Cerebellar cortex (tissue), 1 donor: Measurements from ENCODE around the gene KLHL36.

Experiments used
- DNase-seq: peaks from one replicate; pipeline ENCODE4 v3.0.0-alpha.2; 2015; ENCODE audit warnings: low spot score

The KLHL36 gene

DNA sequence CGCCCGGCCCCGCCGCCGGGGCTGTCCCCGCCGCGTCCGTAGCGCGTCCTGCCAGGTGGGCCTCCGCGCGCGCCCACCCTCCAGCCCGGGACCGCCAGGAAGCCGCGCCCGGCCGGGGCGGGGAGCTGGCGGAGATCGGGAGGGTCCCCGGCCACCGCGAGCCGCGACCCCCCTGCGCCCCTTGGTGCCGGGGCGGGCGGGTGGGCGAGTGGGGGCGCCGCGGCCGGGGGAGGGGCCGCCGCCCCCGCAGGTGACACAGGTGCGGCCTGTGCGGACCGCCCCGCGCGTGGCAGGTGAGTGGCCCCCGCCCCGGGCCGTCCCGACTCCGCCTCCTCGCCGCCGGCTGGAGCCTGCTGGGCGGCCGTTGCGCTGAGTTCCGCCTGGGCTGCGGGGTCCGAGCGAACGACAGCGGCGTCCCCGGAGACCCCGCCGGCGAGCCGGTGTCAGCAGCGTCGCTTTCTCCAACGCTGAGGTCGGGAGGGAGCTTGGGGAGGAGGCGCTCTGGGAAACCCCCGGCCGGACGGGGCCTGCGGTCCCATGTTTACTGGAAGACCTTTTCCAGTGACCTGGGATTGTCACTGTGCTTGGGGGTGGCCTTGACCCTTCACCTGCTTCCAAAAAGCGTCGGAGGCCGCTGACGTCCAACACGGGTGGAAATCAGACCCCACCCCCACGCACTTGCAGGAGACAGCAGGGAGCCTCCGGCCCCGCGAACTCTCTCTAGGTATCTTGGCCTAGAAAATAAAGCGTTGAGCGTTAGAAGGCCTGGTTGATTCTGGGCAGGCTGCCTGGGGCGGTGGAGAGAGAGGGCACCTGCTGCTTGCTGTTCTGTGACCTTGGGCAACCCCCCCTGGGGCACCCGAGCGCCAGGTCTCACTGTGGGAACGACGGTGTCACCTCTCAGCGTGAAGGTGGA is 542 bp downstream of the KLHL36 start:
- DNase-seq, result no peak

DNA sequence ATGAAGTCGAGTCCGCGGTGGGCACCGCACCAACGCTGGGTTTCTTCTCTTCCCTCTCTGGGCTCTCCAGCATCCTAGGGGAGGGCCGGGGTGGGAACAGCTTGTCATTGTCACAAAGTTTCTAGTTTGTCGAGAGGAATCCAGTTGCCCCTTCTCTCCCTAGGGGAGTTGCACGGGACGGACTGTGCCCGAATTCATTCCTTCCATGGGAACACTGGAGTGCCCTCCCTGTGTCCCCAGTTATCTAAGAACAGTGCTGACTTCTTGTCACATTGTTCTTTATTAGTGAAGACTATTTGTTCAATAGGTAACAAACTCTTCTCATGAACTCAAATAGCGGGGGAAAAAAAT is 1.2 kb downstream of the KLHL36 start:
- no peak for DNase-seq

DNA sequence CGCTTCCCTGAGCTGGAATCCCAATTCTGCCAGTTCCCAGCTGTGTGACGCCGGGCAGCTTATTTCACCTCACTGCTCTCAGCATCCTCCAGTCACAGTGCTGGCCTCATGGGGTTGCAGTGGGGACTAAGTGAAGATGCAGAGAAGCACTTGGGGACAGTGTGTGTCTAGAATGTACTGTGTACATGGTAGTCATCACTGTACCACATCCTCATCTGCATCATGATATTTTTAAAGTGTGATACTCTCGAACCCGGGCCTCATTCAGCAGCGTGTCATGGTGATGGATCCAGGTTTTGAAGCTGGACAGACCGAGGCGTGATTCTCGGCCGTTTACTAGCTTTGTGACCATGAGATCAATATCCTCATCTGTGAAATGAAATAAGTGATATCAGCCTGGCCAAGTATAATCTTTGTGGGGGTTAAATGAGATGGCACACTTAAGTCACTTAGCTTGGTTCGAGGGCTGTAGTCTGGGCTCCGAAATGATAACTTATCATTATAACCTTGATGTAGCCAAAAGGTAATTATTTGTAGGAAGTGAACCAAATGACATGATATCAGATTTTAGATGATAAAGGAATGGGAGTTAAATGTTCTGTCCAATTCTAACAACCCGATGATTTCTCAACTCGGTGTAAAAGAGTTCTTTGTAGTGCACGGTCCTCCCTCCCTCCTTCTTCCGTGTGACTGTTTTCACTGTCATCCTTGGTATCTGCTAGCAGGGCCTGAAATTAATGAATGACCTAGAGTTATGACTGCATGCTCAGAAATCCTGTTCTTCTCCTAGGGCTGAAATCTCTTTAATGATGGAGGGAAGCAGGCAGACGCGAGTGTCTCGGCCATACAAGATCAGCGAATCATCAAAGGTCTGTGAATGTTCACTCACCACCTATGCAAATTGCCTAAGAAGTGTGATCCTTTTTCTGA is 2.0 kb downstream of the KLHL36 start:
- no peak for DNase-seq

DNA sequence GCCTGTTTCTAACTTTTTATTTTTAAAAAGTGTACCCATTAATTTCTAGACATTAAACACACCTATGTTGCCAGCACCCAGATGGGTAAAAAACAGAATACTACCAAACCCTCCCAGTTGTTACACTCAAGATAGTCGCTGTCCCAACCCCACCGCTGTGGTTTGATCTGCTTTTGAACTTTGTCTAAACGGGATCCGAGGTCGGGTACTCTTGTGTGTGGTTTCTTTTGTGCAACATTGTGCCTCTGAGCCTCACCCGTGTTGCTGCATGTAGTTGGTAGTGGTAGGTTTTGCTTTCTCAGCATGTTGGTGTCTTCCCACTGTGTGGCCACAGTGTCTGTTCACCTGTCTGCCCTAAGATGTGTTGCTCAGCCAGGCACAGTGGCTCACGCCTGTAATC is 4.3 kb downstream of the KLHL36 start:
- no peak for DNase-seq

DNA sequence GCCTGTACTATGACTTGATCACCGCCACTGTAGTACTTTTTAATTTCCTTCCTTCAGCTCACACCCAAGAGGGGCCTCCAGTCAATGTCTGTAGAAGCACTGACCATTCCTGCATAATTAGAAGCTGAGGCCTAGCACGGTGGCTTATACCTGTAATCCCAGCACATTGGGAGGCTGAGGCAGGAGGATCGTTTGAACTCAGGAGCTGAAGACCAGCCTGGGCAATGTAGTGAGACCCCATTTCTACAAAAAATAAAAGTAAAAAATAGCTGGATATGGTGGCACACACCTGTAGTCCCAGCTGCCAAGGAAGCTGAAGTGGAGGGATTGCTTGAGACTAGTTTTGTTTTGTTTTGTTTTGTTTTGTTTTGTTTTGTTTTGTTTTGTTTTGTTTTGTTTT is 5.9 kb downstream of the KLHL36 start:
- DNase-seq, result no peak

DNA sequence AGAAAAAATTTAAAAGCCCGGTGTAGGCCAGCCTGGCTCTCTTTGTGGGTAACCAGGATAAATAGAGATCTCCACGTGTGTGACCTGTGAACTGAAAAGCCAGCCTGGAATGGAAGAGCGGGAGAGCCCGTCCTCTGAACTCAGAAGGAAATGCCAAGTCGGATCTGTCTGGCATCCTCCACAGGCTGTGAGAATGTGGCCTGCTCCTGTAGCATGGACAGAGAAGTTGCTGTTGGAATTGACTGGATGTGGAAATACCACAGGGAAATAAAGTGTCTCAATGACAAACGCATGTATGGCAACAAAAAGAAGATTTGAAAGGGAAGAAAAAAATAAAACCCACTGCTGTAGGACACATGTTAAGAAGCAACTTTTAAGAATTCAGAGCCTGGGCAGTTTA is 6.7 kb downstream of the KLHL36 start:
- DNase-seq, result no peak

DNA sequence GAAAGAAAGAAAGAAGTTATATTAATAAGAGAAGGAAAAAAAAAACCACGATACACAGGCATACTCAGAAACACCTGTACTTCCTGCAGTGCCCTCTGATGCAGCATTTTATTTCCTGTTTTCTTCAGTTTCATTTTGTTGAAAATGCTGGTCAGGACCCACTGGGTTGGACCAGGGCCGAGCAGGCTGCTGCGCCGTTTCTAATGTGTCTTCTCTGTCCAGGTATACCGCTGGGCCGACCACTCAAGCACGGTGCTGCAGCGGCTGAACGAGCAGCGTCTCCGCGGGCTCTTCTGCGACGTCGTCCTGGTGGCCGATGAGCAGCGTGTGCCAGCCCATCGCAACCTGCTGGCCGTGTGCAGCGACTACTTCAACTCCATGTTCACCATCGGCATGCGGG is 8.3 kb downstream of the KLHL36 start:
- no peak for DNase-seq

DNA sequence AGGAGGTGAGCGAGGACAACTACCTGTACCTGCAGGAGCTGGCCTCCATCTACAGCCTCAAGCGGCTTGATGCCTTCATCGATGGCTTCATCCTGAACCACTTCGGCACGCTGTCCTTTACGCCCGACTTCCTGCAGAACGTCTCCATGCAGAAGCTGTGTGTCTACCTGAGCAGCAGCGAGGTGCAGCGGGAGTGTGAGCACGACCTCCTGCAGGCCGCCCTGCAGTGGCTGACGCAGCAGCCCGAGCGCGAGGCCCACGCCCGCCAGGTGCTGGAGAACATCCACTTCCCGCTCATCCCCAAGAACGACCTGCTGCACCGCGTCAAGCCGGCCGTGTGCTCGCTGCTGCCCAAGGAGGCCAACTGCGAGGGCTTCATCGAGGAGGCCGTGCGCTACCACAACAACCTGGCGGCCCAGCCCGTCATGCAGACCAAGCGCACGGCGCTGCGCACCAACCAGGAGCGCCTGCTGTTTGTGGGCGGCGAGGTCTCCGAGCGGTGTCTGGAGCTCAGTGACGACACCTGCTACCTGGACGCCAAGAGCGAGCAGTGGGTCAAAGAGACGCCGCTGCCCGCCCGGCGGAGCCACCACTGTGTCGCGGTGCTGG is 9.0 kb downstream of the KLHL36 start:
- DNase-seq, result no peak

DNA sequence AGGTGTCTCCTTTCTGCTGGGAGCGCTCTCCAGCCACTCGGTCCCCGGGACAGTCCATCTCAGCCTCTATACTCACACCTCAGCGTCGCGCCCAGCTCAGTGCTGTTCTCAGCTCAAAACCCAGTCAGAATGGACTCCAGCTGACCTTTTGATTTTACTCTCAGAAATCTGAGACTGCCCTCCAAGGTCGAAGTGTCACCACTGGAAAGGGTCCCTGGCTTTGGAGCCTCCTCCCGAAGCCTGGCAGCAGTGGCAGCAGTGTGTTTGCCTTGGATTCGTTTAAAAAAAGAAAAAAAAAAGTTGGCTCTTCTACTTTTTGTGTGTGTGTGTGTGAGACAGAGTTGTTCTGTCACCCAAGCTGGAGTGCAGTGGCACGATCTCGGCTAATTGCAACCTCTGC is 10.4 kb downstream of the KLHL36 start:
- no peak for DNase-seq

DNA sequence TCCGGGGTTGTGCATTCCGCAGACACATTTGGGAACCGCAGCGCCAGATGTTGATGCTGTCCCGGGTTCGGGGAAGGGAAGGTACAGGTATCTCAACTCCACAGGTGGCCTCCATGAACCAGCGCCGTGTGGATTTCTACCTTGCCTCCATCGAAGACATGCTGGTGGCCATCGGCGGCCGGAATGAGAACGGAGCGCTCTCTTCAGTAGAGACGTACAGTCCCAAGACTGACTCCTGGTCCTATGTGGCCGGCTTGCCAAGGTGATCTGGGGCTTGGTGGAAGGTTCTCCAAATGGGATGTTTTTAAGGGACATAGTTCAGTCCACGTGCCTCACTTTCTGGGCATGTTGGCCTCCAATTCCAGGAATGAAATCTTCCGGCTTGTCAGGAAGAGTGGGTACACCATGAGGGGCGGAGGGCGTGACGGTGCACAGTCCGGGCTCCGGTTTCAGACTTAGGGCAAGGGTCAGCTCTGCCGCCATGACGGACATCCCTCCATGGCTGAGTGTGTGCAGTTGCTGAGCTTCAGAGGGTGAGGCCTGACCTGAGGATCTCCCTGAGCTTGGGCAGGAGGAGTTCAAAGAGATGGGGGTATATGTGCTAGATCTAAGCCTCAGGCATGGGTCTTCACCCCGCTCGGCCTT is 11.5 kb downstream of the KLHL36 start:
- no peak for DNase-seq

DNA sequence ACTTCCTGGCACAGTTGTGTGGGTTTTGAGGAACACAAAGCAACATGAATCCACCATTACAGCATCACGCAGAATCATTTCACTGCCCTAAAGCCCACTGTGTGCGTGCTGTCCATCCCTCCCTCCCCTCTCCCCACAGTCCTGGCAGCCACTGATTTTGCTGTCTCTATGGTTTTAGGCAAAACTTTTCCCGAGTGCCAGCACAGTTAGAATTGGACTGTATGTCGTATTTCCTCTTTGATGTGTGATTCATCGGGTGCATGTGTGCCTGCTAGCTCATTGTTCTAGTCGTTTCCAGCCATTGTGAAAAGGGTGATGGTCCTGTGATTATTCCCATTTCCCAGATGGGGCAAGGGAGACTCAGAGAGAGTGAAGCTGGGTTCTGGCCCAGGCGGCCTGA is 12.7 kb downstream of the KLHL36 start:
- DNase-seq, result no peak

DNA sequence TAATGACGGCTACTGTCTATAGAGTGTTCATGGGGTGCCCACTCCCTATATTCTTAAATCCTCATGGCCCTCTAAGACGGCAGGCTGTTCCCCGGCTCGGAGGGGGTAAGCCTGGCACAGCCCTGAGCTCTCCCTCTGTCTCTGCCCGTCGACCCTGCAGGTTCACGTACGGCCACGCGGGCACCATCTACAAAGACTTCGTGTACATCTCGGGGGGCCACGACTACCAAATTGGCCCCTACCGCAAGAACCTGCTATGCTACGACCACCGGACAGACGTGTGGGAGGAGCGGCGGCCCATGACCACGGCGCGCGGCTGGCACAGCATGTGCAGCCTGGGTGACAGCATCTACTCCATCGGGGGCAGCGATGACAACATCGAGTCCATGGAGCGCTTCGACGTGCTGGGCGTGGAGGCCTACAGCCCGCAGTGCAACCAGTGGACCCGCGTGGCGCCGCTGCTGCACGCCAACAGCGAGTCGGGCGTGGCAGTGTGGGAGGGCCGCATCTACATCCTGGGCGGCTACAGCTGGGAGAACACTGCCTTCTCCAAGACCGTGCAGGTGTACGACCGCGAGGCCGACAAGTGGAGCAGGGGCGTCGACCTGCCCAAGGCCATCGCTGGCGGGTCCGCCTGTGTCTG is 13.2 kb downstream of the KLHL36 start:
- DNase-seq, result no peak

DNA sequence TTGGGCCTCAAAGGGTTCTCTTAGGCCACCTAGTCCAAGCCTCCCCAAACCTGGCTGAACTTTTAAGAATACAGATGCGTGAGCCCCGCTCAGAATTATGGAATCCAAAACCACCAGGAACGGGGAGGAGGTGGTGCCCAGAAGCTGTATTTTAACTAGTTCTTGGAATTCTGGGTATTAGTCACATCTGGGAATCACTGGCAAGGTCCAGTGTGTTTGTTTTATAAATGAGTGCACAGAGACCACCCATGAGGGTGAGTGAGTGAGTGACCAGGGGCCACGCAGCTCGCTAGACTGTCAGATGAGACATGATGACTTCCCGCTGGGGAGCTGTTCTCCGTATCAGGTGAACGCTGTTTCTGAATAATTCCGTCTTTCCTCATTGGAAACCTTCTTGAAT is 14.2 kb downstream of the KLHL36 start:
- no peak for DNase-seq

DNA sequence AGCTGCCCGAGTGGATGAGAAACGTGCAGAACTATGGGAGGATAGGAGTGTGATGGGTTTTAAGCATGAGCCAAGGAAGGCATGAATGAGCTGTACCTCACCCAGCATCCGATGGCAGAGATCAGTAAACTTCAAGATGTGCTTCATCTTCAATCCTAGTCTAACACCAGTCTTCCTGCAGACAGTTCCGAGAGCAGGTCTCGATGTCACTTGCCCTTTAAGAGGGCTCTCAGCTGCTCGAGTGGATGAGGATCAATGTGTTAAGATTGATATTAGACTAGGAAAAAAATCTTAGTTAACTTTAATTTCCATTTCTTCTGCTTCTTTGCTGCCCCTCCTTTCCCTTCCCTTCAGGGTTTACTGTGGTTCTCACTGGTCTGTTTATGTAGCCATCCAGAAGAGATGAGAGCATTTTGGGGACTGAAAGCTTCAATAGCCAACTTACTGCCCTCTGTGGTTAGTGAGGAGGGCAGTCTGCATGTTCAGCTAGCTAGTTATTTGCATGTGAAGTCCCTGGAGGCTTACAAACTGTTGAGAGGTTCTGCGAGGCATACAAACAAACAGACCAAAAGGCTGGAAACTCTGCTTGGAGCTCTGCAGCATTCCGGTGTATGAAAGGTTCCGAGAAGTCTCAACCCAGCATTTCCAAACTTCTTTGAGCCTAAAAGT is 15.3 kb downstream of the KLHL36 start:
- DNase-seq, result no peak

DNA sequence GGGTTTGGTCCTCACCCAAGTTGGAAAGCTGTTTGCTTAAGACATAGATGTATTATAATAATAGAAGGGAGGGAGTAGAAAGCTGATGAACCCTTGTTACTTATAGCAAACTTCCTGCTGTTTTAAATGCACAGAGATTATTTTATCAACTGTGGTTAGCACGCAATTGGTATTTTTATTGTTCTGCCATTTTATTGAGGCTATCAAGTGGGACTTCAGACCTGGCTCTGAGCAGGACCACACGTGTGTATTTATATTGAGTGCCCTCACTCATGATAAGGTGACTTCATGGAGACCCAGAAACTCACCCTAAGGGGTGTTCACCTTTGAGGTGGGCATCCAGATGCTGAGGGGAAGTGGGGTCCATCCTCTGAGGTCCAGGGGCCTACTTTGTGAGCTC is 17.0 kb downstream of the KLHL36 start:
- DNase-seq, result no peak

DNA sequence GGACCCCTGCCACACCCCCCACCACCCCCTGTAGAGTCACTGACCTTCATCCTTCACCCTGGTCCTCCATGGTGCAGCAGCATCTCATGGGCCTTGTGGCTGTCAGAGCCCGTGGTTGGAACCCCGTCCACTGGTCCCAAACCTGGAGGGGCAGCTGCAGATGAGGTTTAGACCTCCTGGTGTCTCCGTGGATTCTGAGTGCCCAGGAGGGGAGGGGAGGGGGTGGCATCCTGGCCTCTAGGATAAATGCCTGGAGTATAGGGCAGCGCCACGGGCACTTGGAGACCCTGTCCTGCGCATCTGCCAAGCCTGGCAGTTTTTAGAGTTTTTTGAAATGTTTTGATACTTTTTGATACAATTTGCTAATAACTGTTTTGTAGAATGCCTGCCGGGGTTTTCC is 17.5 kb downstream of the KLHL36 start:
- no peak for DNase-seq

DNA sequence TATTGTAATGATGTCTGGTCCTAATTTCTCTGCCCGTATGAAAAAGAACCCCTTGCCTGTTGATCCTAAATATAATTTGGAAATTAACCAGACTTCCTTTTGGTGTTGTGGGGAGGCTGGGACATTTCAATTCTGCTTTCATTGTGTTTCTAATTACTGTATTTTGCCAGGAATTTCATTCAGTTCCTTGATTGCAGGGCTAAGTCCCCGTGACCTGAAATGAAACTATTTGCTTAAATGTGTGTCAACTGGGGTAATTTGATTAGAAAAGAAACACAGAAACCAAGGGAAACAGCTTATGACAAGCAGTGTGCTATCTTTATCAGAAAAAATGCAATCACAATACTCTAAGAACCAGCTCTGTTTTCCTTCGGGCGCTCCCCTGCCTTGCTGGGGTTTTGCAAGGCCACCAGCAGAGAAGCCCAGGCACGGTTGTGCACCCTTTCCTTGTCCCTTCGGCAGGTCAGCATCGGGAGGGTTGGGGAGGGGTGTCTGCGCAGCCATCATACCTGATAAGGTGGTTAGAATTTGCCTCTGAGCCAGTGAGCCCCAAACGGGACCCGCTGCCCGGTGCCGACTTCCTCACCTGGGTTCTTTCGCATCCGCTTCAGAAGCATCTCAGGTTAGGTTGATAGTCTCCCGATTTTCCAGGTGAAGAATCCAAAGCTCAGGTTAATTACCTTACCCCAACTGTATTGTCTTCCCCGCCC is 19.4 kb downstream of the KLHL36 start:
- DNase-seq, result no peak

DNA sequence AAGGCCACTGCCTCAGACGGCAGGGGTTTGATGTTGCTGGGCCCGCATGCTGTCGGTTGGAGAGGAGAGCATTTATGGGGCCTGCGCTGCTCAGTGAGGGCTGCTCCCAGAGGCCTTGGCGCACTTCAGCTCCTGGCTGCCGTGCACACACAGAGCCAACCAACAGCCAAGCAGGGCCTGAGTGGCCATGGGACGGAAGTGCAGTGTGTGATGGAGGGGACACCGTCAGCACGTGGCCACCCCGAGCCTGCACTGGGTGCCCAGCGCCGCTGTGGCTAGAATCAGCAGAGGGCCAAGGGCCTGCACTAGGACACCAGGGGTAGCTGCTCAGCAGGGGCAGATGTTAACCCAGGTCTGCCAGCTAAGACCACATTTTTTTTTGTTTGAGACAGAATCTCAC is 21.8 kb downstream of the KLHL36 start:
- DNase-seq, result no peak

DNA sequence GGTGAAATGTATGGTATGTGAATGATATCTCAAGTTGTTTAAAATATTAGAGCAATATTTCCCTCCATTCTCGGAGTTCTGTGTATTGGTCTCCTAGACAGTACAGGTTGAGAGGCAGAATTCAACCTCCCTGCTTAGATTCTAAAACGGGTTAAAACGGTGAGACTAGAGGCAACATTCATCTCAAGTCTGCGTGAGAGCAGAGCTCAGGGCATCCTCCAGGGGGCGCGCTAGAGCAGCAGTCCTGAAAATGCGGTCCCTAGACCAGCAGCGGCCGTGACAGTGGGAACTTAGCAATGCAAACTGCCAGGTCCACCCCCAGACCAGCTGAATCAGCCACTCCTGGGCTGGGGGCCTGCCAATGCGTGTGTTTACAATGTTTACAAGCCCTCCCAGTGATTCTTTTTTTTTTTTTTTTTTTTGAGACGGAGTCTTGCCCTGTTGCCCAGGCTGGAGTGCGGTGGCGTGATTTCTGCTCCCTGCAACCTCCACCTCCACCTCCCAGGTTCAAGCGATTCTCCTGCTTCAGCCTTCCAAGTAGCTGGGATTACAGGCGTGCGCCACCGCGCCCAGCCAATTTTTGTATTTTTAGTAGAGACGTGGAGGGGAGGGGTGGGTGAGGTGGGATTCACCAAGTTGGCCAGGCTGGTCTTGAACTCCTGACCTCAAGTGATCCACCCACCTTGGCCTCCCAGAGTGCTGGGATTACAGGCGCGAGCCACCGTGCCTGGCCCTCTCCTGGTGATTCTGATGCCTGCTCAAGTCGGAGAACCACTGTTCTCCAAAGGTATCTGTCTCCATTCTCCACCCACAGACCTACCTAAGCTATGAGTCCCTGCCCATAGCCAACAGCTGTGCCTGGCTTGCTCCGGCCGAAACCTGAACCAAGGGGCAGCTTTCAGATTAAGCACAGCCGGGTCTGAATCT is 24.2 kb downstream of the KLHL36 start:
- DNase-seq, result peak; percentile 49

DNA sequence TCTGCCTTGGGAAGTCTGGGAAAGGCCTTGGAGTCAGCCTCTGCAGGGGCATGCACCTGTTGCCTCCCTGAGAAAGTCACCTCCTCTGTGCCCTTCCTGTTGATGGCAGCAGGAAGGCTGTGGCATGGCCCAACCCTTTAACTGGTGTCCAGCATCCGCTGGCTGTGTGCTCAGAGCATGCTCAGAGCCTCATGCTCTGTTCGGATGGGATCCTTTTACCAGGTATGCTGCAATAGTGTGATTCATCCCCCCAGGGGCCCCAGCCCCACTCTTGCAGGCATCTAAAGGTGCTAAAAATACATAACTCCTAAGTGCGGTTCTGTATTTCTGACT is 24.9 kb downstream of the KLHL36 start:
- DNase-seq, result no peak
